Activated effector memory CD4-positive, alpha-beta T cell treated with Interleukin-2 at 50 U/mL for 16 hours (primary cell): ENCODE data around the gene MYRIP.
"Not testable (repeated sequence)": the region's sequence is repeated elsewhere in the genome, so short reads cannot be mapped to it uniquely, and the experiment has no call there.

Experiments
- DNase-seq: peaks from one replicate; pipeline ENCODE4 v3.0.0-alpha.2; 2020

Gene MYRIP

GRCh38 chr3:39808467-39809180 lies 785 bp upstream of the MYRIP start:
- no peak for DNase-seq

DNA sequence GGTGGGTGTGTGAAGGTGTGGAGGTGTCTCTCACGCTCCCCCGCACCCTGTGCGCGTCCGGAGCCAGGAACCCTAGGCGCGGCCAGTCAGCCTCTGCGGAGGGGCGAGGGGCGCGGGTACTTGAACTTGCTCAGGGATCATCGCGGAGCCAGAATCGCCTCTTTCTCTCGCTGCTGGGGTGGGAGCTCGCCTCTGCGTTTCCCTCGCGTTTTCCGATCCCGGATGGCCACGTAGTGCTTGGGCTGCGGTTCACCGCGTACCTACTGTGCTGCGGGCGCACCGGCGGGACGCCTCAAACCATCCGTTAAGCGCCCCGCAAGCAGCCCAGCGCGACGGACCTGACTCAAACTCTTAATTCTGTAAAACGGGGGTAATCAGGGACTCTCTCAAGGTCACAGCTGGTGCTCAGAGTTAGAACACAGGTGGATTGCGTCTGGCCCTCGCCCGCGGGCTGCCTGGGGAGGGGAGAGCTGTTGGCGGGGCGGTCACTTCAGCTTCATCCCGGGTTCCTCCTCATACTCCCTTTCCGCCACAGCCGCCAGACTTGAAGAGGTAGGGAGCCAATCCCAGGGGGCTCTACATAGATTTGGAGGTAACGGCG lies 686 bp downstream of the MYRIP start:
- DNase-seq = no peak

- DNase-seq = no peak
Measured at GRCh38 chr3:39810647-39811161, 1.3 kb downstream of the MYRIP start.

GRCh38 chr3:39811561-39811960 lies 2.2 kb downstream of the MYRIP start:
- DNase-seq = no peak

- DNase-seq = no peak
Measured at GRCh38 chr3:39812537-39812936, 3.1 kb downstream of the MYRIP start.

DNA sequence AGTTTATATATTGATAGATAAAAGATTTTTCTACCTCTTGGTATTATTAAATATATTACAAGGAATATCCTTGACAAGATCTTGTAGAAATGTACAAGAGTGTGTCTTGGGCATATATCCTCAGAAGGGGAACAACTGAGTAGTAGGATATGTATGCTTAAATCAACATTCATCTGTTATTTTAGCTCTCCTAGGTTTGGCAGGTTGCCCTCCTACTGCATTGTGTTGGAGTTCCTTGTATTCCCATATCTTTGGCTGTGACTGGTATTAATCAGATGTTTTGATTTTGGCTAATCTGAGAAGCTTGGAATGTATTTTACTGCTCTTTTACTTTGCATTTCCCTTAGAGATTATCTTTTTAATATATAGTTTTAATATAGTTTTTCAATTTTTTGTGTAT lies 4.6 kb downstream of the MYRIP start:
- no peak for DNase-seq

GRCh38 chr3:39819899-39820298 lies 10.5 kb downstream of the MYRIP start:
- no peak for DNase-seq

DNA sequence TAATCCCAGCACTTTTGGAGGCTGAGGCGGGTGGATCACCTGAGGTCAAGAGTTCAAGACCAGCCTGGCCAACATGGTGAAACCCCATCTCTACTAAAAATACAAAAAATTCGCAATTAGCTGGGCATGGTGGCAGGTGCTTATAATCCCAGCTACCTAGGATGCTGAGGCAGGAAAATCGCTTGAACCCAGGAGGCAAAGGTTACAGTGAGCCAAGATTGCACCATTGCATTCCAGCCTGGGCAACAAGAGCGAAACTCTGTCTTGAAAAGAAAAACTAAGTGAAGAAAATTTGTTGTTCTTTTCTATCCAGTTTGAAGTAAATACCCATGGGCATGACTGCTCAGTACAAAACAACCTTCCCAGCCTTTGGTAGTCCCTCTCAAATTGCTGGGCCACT lies 24.4 kb downstream of the MYRIP start:
- DNase-seq = not testable (repeated sequence)

- no peak for DNase-seq
Measured at GRCh38 chr3:39839484-39839883, 30.1 kb downstream of the MYRIP start.

GRCh38 chr3:39843440-39843839 lies 34.0 kb downstream of the MYRIP start:
- no peak for DNase-seq

- DNase-seq = no peak
Measured at GRCh38 chr3:39848365-39848764, 39.0 kb downstream of the MYRIP start.

GRCh38 chr3:39849992-39850715 lies 40.7 kb downstream of the MYRIP start:
- no peak for DNase-seq

DNA sequence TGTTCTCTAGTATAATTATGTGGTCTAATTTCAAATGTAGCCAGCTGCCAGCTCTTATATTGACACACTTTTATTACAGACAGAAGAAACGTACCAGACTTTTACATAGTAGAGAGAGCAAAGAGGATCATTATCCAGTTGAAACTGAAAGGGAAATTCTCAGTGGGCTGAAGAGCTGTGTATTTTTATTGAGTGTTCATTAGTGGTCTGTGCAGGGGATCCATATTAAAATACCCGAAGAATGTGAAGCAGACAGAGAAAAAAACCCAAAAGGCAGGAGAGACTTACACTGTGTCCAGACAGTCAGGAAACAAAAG lies 41.3 kb downstream of the MYRIP start:
- no peak for DNase-seq

DNA sequence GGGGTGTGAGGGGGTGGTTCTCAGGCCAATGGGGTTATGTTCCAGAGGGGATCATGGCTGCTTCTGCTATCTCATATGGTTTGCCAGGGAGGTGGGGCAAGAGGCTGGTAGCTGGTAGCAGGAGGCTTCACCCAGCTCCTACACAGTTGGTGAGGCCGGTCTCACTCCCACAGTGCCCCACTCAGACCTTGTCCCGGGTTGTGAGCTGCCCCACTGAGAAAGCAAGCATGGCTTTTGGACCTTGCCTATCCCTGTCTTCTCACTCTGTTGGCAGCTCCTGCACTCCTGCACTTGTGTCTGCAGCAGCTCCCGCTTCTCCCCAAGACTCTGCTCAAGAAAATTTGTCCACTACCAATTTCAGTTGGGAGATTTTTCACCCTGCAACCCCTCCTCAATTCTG lies 46.1 kb downstream of the MYRIP start:
- DNase-seq = no peak

GRCh38 chr3:39869890-39870289 lies 60.5 kb downstream of the MYRIP start:
- DNase-seq = no peak

GRCh38 chr3:39870706-39871105 lies 61.3 kb downstream of the MYRIP start:
- DNase-seq = no peak

- DNase-seq = no peak
Measured at GRCh38 chr3:39879581-39879980, 70.2 kb downstream of the MYRIP start.

GRCh38 chr3:39882111-39882510 lies 72.7 kb downstream of the MYRIP start:
- DNase-seq = no peak

DNA sequence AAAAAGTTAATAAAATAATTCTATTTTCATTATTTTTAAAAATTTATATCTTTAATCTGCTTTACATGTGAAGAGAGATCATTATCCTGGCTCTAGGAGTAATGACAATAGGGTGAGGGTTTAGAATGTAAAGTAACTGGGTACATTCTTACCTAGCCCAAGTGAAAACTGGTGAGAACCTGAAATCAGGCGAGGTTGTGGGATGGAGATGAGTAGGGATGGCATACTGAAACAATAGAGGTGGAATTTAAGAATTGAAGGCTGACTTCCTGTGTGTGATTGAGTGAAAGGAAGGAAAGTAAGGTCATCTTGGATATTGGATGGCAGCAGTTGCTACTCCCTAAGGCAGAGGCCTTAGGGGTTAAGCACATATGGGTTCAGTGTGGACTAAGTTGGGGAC lies 82.7 kb downstream of the MYRIP start:
- no peak for DNase-seq

DNA sequence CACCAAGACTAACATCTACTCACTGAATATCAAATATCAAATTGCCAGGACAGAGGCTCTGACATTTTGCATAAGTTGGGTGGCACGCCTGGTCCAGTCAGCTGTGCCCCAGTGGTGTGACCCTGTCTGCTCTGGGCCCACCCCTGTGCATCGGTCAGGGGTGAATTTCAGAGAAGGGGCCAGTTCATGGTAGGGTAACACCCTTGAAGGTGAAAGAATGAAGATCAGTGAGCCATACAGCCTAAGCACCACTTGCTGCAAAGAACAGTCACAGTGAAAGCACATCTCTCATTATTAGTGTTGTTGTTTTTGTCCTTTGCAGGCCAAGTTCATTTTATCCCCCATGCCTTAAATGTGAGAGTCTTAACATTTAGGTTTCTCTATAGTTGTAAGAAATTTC lies 86.8 kb downstream of the MYRIP start:
- no peak for DNase-seq

GRCh38 chr3:39900462-39901002 lies 91.1 kb downstream of the MYRIP start:
- DNase-seq = no peak

DNA sequence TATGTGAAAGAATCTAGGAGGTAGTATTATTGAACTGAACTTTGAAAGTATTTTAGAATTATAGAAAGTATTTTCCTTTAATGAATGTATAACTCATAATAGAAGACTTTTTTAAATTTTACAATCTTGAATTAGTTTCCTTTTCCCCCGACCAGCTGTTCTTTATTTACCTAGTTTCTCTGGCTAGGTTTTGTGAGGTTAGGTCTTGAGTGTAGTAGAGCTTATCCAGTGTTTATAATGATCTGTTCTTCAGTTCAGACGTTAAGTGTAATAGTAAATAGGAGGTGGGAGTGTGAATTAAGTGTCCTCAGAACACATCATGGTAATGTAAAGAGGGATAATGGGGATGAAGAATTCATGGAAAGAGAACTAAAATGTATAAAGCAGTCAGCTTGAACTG lies 93.8 kb downstream of the MYRIP start:
- no peak for DNase-seq

- no peak for DNase-seq
Measured at GRCh38 chr3:39905788-39906187, 96.4 kb downstream of the MYRIP start.

- DNase-seq = no peak
Measured at GRCh38 chr3:39907981-39908380, 98.6 kb downstream of the MYRIP start.
